Activated CD4-positive, alpha-beta T cell treated with anti-CD3 and anti-CD28 coated beads, Interleukin-2, amount 50 U/mL, for 24 hours (primary cell): ENCODE results near the gene MCTP2.

Source experiments
- DNase-seq, 2 donors: peaks; one replicate each; pipeline ENCODE4 v3.0.0-alpha.2; 2020; ENCODE audit warnings: low read depth in 1 of 2, low spot score in 1 of 2

Gene MCTP2

GRCh38 chr15:94386351-94386750 is 155.0 kb downstream of the MCTP2 start:
- DNase-seq = no peak

- no peak for DNase-seq
Measured at GRCh38 chr15:94387442-94387841, 156.1 kb downstream of the MCTP2 start.

- no peak for DNase-seq
Measured at GRCh38 chr15:94387849-94388441, 156.6 kb downstream of the MCTP2 start.

- DNase-seq = no peak
Measured at GRCh38 chr15:94395640-94396039, 164.3 kb downstream of the MCTP2 start.

DNA sequence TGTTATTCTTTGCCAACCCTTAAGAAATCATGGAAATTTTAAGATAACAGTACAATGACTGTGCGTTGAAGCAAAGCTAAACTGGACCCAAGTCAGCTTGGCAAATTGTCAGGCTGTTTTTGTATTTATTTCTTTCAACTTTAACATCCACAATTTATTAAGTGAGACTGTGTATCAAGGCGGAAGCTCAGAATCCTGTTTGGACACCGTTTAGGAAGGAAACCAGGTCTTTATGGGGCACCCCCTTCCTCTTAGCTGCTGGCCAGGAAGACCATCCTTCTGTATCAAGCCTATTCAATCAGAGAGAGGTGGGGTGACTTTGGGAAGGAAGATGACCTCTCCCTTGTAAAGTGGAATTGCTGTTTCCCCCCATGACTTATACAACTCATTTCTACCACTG is 166.0 kb downstream of the MCTP2 start:
- no peak for DNase-seq

GRCh38 chr15:94398001-94398400 is 166.6 kb downstream of the MCTP2 start:
- no peak for DNase-seq

- DNase-seq = no peak
Measured at GRCh38 chr15:94400526-94401298, 169.4 kb downstream of the MCTP2 start.

DNA sequence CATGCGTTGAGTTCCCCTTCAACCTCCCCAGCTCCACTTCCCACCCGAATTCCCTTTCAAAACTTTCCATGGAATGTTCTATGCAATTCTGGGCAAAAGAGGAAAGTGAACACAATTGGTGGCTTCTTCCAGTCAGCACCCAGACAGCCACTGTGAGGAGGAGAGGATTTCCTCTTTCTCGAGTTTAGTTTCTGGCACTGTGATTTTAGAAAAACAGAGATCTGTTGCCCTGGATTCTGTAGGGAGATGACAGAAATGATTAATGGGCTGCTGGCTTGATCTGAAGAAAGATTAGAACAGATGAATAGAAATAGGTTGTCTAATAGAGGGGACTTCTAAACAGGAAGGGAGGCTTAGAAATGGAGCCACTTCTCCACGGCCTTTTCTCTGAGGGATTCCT is 172.0 kb downstream of the MCTP2 start:
- no peak for DNase-seq

- DNase-seq = no peak
Measured at GRCh38 chr15:94404733-94405283, 173.4 kb downstream of the MCTP2 start.

DNA sequence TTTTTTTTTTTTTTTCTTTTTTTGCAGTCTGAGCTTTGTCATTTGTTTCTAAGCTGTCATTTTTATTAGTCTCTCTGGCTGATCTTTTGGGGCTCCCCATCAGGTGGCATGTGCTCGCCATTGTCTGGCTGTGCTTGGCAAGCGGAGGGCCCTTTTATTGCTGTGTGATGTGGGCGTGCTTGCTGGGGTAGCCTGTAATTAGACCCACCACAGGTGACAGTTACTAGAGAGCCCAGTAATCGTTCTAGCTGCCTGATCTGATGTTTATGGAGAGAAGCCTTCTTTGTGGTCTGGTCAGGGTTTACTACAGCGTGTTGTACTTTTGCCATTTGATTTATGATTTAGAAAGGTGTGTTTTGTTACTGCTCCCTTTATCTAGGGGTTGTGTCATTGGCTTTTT is 179.9 kb downstream of the MCTP2 start:
- no peak for DNase-seq

DNA sequence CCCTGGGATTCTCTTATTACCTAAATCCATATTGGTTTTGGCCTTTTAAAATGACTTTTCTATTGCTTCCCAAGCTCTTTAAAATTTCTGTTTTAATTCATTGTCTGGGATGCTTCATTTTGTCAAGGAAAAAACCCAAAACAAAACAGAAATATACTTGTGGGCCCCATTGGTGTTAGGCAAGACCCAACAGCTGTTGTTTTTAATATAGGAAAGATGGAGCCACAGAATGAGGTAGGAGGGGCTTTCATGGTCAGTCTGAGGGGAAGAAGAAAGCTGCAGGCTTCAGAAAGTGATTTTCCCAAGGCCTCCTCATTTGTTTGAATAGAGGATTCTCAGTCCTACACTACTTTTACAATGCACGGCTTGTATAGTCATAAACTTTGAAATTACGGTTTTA is 180.5 kb downstream of the MCTP2 start:
- no peak for DNase-seq

GRCh38 chr15:94412979-94413746 is 181.8 kb downstream of the MCTP2 start:
- no peak for DNase-seq

GRCh38 chr15:94414916-94415315 is 183.6 kb downstream of the MCTP2 start:
- no peak for DNase-seq

DNA sequence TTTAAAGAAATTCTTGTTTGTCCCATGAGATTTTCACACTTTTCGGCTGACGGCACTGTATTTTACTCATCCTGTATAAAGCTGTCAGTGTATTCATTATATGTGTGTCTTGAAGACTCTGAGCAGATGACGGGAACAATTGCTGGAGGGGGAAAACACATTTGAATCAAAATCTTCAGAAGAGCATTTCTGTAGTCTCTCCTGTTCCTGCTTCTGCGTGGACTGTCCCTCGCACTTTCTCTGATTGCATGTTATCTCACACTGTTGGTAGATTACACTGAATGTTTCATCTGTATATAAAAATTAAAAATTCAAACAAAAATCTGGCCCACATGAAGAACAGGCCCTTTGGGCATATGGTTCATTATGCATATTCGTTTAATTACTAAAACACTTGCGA is 184.9 kb downstream of the MCTP2 start:
- DNase-seq = no peak

DNA sequence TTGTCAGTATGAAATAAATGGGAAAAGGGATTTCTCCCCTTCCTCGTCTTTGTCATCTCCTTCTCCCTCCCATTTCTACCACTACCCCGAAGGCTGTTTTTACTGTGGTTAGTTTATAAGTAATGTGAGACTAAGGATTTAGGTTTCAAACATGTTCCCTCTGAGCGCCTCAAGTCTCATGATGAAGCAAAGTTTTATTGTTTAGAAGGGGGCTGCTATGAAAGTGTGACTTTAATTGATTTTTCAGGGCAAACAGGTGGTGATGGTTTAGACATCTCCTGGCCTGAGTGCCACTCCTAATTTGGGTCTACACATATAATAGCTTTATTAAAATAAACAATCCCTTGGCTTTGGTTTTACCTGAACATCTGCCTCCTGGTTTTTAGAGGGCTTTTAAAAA is 185.5 kb downstream of the MCTP2 start:
- no peak for DNase-seq

DNA sequence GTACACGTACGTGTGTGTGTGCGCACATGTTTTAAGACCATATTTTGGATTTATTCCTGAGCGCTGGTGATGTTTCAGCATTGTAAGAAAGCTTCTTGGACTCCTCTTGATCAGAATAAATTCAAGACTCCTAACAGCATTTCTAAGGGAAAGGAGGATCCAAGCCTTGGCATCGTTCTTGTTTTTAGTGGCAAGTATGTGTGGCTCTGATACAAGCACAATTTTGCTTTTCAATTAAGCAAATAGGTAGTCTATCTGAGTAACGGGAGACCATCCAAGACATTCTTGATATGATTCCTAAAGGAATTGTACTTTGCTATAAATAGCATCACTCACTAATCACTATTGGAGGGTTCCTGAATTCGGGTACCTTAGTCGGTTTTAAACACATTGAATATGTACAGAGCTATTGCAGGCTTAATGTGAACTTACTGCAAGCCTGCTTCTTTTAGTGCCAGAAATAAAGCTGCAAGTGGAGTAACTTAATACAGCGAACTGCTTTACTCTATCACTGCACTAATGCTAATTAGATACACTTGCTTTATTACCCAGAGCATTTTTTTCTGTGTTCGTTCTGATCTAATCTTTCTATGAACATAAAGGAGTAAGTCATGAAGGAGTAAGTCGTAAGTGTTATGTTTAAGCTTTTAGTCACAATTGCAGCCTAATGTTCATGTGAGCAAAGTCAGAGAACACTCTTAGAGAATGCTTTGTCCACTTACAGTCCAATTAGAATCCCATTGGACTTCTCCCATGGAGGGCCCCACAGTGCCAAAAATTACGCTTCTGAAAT is 186.3 kb downstream of the MCTP2 start:
- no peak for DNase-seq

DNA sequence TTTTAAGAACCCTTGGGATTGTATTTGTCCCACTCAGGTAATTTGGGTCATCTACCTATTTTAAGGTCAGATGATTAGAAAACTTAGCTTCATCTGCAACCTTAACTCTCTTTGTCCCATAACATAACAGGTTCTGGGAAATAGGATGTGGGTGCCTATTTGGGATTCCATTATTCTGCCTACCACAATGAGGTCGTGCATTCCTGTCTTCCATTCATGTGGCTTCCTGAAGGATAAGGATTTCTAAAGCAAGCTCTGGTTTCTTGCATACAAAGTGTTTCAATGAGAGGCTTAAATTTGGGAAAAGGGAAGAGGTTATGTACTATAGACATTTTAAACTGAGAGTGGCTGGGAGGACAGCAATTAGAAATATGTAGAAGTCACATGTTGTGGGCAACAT is 190.3 kb downstream of the MCTP2 start:
- DNase-seq = no peak

GRCh38 chr15:94432279-94432678 is 200.9 kb downstream of the MCTP2 start:
- DNase-seq = no peak

- no peak for DNase-seq
Measured at GRCh38 chr15:94439158-94439557, 207.8 kb downstream of the MCTP2 start.

GRCh38 chr15:94441760-94442159 is 210.4 kb downstream of the MCTP2 start:
- DNase-seq = no peak

DNA sequence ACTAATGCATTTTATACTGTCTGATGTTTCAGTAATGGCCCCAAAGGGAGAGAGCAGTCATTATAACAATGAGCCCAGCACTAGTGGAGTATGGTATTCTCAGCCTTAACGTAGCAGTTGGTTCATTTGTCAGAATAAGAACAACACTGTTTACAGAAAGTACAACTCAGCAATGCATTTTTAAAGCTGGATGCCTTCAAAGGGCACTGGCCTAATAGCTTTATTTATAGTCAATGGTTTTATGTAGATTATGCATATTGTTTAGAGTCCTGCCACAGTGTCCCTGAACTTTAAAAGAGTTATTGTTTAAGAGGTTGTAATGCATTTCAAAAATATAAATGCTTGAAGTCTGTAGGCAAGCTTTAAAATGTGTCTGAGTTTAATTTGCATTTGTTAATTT is 211.1 kb downstream of the MCTP2 start:
- no peak for DNase-seq
